HG03565 (cell line): ENCODE measurements around the gene GOSR2.

Experiments
- ATAC-seq: cut with Tn5 transposase; IDR thresholded peaks from one replicate; pipeline ENCODE4 v1.9.1; 2021; ENCODE audit warnings: mild to moderate bottlenecking, moderate library complexity; ENCODE audit not compliant: unreplicated experiment

The GOSR2 gene

GRCh38 chr17:46958041-46958591 is 35.2 kb downstream of the GOSR2 start:
- no peak for ATAC-seq

- ATAC-seq = no peak
Measured at GRCh38 chr17:46960152-46960551, 37.2 kb downstream of the GOSR2 start.

DNA sequence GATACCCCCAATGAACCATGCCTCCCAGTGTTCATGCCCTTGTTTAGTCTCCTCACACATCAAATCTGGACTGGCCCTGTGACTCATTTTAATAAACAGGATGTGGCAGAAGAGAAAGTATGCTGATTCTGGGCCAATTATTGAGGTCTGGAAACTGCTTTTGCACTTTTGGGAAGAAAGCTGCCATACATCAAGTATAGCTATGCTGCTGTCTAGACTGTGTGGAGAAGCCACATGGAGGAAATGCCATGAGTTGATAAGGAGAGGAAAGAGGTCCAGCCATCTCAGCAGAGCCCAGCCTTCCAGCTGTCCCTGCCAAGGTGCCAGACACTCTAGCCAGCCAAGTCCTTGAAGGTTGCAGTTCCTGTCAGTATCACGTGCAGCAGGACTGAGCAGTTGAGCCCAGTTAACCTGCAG is 39.4 kb downstream of the GOSR2 start:
- no peak for ATAC-seq

DNA sequence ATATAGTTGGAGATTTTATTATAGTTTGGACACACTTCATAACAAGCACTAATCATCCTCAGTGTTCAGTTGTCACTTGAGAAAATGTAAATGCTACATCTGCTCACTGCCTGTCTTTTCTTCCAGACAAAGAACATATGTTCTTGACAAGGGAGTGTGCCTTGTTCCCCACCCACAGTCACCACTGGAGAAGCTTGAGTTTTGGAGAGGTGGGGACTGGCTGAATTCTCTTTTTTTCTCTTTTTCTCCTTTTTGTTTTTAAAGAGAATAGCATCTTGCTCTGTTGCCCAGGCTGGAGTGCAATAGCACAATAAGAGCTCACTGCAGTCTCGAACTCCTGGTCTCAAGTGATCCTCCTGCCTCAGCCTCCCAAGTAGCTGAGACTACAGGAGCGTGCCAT is 40.6 kb downstream of the GOSR2 start:
- no peak for ATAC-seq

DNA sequence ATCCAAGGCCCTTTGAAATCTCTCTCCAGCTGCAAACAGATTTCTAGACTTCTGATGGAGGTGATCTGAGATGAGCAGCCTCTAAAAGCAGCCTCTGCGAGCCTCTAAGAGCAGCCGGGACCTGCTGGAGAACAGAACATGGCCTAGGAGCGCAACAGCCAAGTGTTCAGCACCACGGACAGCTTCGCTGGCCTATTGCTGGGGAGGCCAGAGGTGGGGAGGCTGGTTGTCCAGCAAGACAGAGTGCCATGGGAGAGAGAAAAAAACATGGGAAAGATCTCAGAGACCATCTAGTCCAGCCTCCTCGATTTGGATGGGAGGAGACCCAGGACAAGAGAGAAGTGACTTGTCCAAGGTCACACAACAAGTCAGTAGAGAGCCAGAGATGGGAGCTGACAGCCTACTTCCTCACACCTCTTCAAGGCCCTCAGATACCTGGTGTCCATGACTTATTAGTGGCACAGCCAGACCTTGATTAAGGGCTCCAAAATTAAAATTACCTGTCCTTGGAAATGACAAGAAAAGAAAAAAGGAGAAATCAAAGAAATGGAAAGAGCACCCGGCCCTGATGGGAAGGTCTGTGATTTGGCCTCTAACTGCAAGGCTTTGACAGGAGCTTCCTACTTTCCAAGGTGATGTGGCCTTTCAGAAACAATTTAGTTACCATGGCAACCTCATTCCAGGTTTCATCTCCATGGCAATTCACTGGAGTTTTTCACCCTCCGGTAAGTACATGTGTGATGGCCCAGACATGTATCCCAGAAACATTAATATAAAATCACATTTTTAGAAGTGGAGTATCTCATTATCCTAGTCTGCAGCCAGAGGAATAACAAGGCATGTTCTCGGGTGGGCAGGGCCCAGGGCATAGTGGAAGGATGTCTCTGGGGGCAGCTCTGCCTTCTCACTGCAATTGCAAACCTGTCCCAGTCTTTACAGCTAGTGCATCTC is 41.6 kb downstream of the GOSR2 start:
- ATAC-seq = no peak

GRCh38 chr17:46968224-46968834 is 45.4 kb downstream of the GOSR2 start:
- ATAC-seq = no peak

- ATAC-seq = no peak
Measured at GRCh38 chr17:46968896-46969295, 45.9 kb downstream of the GOSR2 start.

GRCh38 chr17:46971647-46972300 is 48.8 kb downstream of the GOSR2 start:
- ATAC-seq = no peak

GRCh38 chr17:46972346-46972745 is 49.4 kb downstream of the GOSR2 start:
- no peak for ATAC-seq

DNA sequence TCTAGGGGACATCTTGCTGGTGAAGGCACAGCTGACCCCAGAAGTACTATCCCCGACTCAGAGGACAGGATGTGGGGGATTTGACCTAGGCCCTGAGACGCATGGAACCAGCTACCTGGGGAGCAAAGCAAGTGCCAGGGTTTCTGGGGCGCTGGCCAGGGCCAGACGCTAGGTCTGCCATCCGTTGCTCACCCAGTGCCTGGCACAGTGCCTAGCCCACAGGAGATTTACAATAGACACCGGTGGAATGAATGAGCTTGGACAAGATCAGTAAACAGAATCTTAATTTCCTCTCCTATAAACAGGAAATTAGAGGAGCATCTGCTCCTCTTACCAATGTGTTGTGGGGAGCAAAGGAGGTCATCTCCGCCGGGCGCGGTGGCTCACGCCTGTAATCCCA is 51.1 kb downstream of the GOSR2 start:
- no peak for ATAC-seq

DNA sequence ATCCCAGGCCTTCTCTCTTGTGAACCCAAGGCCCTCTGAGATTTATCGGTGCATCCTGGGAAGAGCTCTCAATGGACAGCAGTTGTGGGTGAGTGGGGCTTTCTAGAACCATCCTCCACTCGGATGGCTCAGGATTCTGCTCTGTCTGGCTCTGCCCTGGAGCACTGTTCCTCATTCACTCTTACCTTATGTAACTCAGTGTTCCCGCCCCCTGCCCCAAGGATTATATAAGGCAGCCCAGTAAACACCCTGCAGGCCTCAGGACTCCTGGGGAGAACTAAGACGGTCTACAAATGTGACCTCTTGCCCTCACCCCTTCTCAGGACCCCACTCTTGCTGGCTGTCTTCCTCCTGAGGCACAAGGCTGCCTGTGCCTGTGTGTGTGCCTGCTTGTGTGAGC is 52.3 kb downstream of the GOSR2 start:
- no peak for ATAC-seq

- ATAC-seq = no peak
Measured at GRCh38 chr17:46976626-46977270, 53.8 kb downstream of the GOSR2 start.

- no peak for ATAC-seq
Measured at GRCh38 chr17:46977348-46977747, 54.4 kb downstream of the GOSR2 start.

DNA sequence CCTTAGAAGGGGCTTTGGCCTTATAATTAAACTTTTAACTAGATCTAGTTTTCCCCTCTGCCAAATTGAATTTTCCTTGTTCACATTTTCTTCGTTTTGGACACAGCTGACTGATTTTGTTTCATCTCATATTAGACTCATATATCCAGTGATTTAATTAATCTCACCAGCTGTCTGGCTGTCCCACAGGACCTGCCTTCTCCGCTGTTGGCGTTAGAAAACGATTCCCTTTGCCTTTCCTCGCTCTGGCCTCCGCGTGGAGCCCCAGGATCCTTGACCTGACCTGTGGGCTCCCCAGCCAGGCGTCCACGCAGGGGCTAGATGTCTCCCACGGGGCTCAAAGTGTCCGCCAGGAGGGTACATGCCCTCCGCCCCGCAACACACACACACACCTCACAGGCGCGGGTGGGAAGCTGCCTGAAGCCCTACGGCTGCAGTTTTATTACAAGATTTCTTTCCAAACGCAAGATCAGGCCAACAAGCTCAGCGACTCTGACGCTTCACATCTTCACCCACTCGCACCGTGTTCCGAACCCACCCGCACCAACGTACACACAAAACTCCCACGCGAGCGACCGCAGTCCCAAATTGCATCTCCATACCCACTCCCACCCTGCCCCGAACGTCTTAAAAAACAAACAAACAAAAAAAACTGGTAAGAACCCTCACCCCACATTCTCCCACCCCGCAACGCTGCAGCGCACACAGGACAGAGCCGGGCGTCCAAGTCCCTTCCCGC is 55.0 kb downstream of the GOSR2 start:
- no peak for ATAC-seq

DNA sequence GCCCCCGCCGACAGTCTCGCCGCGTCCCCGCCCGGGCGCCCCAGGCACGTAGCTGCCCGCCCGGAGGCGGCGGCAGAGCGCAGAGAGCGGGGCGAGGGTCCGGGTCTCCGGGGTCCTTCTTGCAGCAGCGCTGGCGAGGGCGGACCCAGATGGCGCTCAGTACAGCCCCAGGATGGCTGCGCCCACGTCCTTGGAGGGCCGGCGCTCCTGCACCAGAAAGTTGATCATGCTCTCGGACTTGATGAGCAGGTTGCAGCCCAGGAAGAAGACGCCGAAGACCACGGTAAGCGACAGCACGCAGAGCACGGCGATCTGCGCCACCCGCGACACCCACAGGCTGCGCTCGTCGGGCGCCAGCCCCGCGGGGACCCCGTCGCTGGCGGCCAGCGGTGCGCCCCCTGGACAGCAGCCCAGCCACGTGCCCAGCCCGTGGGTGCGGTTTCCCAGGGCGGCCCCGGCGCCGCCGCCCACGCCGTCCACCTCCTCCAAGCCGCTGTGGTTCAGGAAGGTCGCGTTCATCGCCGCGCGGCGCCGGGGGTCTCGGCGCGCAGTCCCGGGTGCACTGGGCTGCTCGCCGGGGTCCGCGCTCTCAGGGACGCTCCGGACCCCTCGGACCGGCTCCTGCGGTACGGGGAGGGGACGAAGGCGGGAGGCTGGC is 55.7 kb downstream of the GOSR2 start:
- no peak for ATAC-seq

DNA sequence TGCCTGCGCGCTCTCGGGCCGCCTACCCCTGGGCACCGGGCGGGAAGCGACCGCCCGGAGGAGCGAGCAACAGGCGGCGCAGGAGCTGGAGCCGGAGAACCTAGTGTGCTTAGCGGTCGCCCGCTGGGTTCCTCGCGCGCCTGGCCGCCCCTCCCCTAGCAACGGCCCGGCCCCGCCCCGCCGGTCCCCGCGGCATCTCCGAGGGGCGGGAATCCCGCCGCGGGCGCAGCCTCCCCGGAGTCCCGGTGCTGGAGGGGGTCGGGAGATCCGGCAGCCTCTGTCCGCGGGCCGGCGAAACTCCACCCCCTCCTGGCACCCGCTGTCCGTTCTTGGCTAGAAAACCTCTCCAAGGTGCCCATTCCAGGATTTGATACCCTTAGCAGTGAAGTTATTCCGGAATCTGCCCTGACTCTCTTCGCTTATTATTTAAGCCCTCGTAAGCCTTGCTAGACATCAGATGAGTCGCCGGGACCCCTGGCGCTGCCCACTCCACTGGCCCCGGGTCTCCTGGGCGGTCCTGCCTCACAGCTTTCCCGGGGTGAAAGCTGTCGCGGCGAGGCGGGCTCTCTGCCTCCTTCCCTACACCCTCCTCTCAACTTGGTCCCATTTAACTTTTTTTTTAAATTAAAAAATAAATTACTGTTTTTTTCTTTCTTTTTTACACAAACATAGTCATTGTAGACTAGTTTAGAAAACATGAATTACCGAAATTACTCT is 56.3 kb downstream of the GOSR2 start, which contains the start of gene RPRML:
Gene RPRML (minus strand): TSS at position 107 of the 717 bp plus-strand sequence. CDS start 246 bp downstream, outside the sequence.
- no peak for ATAC-seq

GRCh38 chr17:46982577-46982976 is 59.6 kb downstream of the GOSR2 start:
- no peak for ATAC-seq

DNA sequence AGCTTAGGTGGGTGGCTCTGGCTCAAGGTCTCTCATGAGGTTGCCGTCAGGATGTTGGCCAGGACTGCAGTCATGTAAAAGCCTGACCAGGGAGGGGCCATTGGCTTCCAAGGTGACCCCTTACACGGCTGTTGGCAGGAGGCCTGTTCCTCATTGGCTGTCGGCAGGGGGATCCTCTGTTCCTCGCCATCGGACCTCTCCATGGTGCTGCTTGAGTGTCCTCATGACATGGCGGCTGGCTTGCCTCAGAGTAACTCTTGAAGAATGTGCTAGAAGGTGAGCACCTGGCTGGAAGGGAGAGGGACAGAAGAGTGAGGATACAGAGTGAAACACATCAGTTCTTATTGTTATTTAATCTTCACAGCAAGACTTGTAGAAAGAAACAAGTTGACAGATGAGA is 60.8 kb downstream of the GOSR2 start:
- no peak for ATAC-seq

- ATAC-seq = no peak
Measured at GRCh38 chr17:46984341-46984740, 61.4 kb downstream of the GOSR2 start.
